Calu3 (cell line): Measurements from ENCODE around the gene MED22. TPM values are rescaled to one million over a fixed set of nuclear protein-coding genes. Genes with fewer than 3 reads are reported as not detected.

Source experiments
- BruUV-seq: library from RNA; stranded (reverse); fragments of 400-500 nt; replicated peaks from 2 replicates; lab custom pipeline; 2021; lab: Mats Ljungman, UMichigan
- CTCF ChIA-PET: fragments of 300-600 bp; sonication (Branson Sonifier 250); formaldehyde crosslinking; loops from one replicate; lab custom pipeline; 2022; ENCODE audit warnings: antibody characterized with exemption; lab: Charles Lee
- DNase-seq: peaks from one replicate; pipeline ENCODE4 v3.0.0; 2022
- H3K27ac Mint-ChIP-seq: one replicate; pipeline ENCODE4 v1.8.0; 2022; ENCODE audit warnings: mixed read lengths; ENCODE audit not compliant: unreplicated experiment
- H3K27me3 Mint-ChIP-seq: one replicate; pipeline ENCODE4 v1.8.0; 2022; ENCODE audit warnings: mixed read lengths; ENCODE audit not compliant: unreplicated experiment
- H3K36me3 Mint-ChIP-seq: one replicate; pipeline ENCODE4 v1.8.0; 2022; ENCODE audit warnings: mild to moderate bottlenecking, moderate library complexity, mixed read lengths; ENCODE audit not compliant: insufficient read depth, unreplicated experiment
- H3K4me1 Mint-ChIP-seq: one replicate; pipeline ENCODE4 v1.8.0; 2022; ENCODE audit warnings: mild to moderate bottlenecking, low read depth, mixed read lengths; ENCODE audit not compliant: unreplicated experiment
- H3K4me3 Mint-ChIP-seq: one replicate; pipeline ENCODE4 v1.8.0; 2022; ENCODE audit warnings: mild to moderate bottlenecking, low read depth, moderate library complexity, mixed read lengths; ENCODE audit not compliant: unreplicated experiment
- H3K9me3 Mint-ChIP-seq: one replicate; pipeline ENCODE4 v1.8.0; 2022; ENCODE audit warnings: low read depth, mixed read lengths; ENCODE audit not compliant: unreplicated experiment
- intact Hi-C: fragments of 100-400 bp; cut with micrococcal nuclease; formaldehyde crosslinking; loops from one replicate; pipeline ENCODE4 v1.10.0; 2022; ENCODE audit not compliant: unreplicated experiment
- total RNA-seq: library from RNA; stranded (reverse); gene quantifications from 2 replicates; pipeline ENCODE4 v1.2.3, GENCODE V29; 2022
- TF ChIP-seq, protein P1 (sequence below): fragments of 200-600 bp; IDR thresholded peaks from one replicate; pipeline ENCODE4 v1.8.0; 2022; ENCODE audit warnings: antibody characterized with exemption; ENCODE audit not compliant: unreplicated experiment

Gene MED22
- total RNA-seq, 1 experiment from 2014 or later = 27.6 TPM

DNA sequence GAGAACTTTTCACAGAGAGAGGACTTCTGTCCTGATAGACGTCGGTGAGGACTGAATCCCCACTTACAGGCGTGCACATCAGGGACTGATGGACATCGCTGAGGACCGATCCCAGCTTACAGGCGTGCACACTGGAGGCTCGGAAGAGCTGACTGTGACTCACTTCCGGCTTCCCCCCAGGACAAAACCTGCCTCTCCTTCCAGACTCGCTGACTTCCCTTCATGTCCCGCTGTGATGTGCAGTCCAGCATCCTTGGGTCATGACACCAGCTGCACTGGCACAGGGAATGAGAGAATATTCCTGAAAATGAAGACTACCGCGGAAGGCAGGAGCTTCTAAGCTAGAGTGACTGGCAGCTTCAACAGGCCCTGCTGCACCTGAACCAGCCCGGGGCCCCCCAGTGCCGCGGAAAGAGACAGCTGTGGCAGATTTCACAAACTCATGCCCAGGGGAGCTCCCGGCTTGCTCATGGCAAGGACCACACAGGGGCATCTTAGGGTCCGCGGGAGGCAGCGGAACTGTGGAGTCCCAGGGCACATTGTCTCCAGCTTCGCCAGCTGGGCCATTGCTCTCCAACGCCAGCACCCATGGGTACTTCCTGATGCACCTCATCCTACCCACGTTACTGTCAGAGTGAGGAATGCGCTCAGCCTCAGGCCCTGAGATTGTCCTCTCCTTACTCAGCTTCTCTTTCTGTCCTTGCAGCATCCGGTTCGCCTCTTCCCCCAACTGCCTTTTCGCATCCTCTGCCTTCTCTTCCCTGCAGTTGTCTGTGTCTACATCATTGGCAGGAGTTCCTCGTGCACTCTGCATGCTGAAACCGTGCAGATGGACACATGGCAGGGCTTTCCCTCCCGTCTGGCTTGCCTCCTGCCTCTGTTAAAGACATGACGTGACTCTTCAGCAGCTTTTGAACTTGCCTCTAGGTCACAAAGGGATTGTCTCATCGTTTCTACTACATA, 41.4 kb downstream of the MED22 start:
- H3K36me3 Mint-ChIP-seq = no peaks in the 10 kb centered on the region
- H3K27ac Mint-ChIP-seq = no peak overlapping the region
- H3K9me3 Mint-ChIP-seq = peaks cover 7% of the 10 kb centered on the region
- TF ChIP-seq, protein P1, sequence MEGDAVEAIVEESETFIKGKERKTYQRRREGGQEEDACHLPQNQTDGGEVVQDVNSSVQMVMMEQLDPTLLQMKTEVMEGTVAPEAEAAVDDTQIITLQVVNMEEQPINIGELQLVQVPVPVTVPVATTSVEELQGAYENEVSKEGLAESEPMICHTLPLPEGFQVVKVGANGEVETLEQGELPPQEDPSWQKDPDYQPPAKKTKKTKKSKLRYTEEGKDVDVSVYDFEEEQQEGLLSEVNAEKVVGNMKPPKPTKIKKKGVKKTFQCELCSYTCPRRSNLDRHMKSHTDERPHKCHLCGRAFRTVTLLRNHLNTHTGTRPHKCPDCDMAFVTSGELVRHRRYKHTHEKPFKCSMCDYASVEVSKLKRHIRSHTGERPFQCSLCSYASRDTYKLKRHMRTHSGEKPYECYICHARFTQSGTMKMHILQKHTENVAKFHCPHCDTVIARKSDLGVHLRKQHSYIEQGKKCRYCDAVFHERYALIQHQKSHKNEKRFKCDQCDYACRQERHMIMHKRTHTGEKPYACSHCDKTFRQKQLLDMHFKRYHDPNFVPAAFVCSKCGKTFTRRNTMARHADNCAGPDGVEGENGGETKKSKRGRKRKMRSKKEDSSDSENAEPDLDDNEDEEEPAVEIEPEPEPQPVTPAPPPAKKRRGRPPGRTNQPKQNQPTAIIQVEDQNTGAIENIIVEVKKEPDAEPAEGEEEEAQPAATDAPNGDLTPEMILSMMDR = no peak
- H3K27me3 Mint-ChIP-seq = peaks cover 73% of the 10 kb centered on the region
- H3K4me1 Mint-ChIP-seq = no peaks in the 10 kb centered on the region
- H3K4me3 Mint-ChIP-seq = no peak overlapping the region
- intact Hi-C loops = no loop called here
- no TSS peak for BruUV-seq
- CTCF ChIA-PET = no interaction called here
- DNase-seq = no peak

DNA sequence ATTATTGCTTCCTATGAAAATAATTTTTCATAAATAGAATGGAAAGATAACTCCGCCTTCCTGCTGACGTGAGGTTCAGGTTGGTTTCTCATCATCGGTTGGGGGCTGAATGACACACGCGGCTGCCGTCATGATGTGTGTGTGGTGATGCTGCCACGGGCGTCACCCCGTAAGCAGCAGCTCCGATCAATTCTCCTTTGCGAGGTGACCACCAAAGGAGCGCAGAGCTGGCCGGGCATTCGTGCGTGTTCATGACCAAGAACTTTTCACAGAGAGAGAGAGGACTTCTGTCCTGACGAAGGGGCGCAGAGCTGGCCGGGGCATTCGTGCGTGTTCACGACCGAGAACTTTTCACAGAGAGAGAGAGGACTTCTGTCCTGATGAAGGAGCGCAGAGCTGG, 42.2 kb downstream of the MED22 start:
- TF ChIP-seq, protein P1 = no peak
- no peaks in the 10 kb centered on the region for H3K36me3 Mint-ChIP-seq
- no peak for DNase-seq
- CTCF ChIA-PET = no interaction called here
- H3K27me3 Mint-ChIP-seq = peaks cover 69% of the 10 kb centered on the region
- peaks cover 7% of the 10 kb centered on the region for H3K9me3 Mint-ChIP-seq
- H3K4me1 Mint-ChIP-seq = no peaks in the 10 kb centered on the region
- H3K27ac Mint-ChIP-seq = no peak overlapping the region
- BruUV-seq = no TSS peak
- intact Hi-C loops = no loop called here
- H3K4me3 Mint-ChIP-seq = no peak overlapping the region

DNA sequence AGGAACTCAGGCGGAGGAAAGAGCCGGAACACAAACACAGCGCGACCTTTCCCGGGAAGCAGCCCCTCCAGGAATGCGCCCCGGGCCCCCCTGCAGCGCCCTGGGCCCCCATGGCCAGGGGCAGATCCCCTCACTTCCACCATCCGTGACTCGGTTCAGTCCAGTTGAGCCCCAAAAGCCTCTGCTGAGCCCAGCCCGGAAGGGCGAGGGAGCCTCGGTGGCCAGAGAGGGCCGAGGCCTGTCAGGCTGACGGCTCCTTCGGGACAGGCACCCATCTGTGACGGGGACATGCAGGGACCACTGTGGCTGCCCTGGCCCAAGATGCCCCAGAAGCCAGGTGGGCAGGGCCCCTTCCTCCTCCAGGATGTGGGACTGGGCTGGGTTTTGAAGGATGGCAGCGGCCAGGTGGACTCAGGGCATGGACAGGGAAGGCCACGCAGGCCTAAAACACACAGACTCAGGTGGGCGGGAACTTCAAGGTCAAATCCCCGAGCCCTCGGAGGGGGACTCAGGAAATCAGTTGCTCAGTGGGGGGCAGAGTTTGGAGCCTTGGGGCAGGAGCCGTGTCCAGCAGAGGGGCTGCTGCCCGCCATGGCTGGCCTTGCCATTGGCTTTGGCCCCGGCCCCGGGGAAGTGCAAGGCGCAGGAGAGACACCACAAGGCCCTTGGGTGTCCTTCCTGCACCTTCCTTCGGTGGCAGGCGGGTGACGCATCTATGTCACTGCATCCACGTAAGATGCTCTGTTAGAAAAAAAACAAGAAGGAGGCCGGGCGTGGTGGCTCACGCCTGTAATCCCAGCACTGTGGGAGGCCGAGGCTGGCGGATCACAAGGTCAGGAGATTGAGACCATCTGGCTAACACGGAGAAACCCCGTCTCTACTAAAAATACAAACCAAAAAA, 43.2 kb downstream of the MED22 start:
- Mint-ChIP-seq H3K4me1 (no peaks in the 10 kb centered on the region), H3K27ac (no peak overlapping the region), H3K36me3 (no peaks in the 10 kb centered on the region), H3K27me3 (peaks cover 62% of the 10 kb centered on the region), H3K4me3 (no peak overlapping the region), H3K9me3 (peaks cover 5% of the 10 kb centered on the region)
- no TSS peak for BruUV-seq
- DNase-seq = no peak
- CTCF ChIA-PET = no interaction called here
- intact Hi-C loops = no loop called here
- TF ChIP-seq, protein P1 = no peak

DNA sequence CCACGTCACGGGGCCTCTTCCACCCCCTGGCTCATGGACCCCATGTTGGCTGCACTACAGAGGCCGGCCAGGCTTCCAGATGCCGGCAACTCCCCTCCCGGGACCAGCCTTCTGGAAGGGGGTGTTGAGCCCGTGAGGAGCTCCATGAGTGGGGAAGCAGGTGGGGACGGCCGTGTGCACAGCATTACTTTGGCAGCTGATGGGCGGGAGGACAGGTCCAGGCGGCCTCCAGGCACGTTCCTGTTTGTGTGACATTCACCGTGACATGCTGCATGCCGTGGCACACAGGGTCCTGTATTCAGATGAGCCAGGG, 43.8 kb downstream of the MED22 start:
- no peak for DNase-seq
- intact Hi-C loops = no loop called here
- no peaks in the 10 kb centered on the region for H3K4me1 Mint-ChIP-seq
- no peak overlapping the region for H3K27ac Mint-ChIP-seq
- TF ChIP-seq, protein P1 = no peak
- peaks cover 62% of the 10 kb centered on the region for H3K27me3 Mint-ChIP-seq
- H3K9me3 Mint-ChIP-seq = no peaks in the 10 kb centered on the region
- H3K36me3 Mint-ChIP-seq = no peaks in the 10 kb centered on the region
- H3K4me3 Mint-ChIP-seq = no peak overlapping the region
- no TSS peak for BruUV-seq
- CTCF ChIA-PET = no interaction called here
